Anterior cingulate cortex (tissue), 58 donors: ENCODE measurements around the gene MRPL12.

ENCODE experiments used
- DNase-seq, 58 donors: peaks; one replicate each; lab custom pipeline; 2025; lab: John Stamatoyannopoulos, UW

The MRPL12 gene

GRCh38 chr17:81715107-81715871, 12.1 kb downstream of the MRPL12 start:
- no peak for DNase-seq

DNA sequence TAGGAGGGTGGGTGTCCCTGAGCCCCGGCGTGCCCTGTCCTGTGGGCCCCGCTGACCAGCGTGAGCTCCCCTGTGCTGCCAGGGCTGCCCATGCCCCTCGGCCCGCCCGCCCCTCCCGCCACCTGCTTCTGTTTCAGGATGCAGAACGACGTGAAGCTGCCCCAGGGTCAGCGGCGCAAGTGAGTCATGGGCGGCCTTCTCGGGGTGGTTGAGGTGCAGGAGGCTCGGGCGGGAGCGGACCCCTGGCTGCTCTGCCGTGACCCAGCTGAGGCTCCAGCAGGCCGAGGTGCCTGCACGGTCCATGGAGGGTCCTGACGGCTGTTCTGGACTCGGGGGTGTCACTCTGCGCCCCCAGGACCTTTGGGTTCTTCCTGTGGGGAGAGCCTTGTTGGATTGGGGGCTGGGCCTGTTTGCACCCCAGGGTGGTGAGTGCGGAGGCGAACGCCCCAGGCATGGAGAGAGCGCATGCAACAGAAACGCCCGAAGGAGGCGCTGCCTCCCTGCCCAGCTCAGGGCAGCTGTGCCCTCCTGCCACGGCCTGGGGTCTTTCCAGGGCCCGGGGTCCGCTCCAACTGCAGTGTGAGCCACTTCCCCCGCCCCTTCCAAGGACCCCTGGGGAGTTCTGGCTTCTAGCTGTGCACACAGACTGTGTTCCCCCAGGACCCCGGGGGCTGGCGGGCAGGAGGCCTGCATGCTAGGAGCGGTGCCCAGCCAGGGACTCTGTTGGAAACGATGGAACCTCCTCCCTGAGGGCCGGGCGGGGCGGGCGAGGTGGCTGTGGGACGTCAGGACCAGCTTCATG, 12.9 kb downstream of the MRPL12 start:
- no peak for DNase-seq

- no peak for DNase-seq
Observed at GRCh38 chr17:81716674-81716996, 13.5 kb downstream of the MRPL12 start.

DNA sequence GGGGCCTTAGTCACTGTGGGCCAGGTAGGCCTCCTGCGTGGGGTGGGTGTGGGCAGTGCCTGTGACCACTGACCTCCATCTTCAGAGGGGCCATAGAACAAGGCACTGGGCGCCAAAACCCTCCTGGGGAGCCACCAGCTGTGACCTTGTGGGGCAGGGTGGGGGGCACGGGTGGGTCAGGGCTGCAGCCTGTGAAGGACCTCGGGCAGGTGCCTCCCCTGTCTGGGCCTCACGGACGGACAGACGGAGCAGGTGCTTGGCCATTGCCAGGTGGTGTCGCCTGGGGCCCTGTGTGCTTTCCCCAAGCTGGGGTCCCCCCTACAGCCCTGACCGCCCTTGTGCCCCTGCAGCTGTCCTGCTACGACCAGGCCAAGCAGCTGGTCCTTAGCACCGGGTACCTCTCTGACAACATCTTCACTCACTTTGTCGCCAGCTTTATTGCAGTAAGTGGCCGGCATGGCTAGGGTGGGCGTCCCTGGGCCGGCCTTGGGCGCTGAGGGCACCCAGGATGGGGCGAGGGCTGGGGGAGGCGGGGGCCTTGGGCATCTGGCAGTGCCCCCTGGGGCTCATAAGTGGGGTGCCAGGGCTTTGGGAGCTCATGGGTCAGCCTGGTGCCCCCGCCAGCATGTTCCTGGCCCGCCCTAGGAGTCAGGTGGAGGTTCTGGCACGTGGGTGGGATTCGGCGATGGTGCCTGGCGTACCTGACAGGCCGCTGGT, 14.0 kb downstream of the MRPL12 start:
- DNase-seq: no peak

DNA sequence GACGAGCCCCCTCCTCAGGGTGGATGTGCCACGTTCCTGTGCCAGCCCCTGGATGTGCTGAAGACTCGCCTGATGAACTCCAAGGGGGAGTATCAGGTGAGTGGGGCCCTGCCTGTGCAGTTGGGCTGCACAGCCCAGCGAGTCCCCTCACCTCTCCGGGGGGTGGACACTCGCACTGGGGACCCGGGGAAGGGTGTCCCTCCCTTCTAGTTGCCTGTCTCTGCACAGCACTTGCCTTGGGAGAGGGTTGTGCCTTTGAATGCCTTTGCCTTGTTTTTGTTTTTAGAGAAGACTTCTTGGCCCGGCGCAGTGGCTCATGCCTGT, 14.6 kb downstream of the MRPL12 start:
- DNase-seq: no peak

- DNase-seq: peak in 29 of 58 donors; percentile 15 to 71 (median 34)
Observed at GRCh38 chr17:81719410-81720266, 16.5 kb downstream of the MRPL12 start.

DNA sequence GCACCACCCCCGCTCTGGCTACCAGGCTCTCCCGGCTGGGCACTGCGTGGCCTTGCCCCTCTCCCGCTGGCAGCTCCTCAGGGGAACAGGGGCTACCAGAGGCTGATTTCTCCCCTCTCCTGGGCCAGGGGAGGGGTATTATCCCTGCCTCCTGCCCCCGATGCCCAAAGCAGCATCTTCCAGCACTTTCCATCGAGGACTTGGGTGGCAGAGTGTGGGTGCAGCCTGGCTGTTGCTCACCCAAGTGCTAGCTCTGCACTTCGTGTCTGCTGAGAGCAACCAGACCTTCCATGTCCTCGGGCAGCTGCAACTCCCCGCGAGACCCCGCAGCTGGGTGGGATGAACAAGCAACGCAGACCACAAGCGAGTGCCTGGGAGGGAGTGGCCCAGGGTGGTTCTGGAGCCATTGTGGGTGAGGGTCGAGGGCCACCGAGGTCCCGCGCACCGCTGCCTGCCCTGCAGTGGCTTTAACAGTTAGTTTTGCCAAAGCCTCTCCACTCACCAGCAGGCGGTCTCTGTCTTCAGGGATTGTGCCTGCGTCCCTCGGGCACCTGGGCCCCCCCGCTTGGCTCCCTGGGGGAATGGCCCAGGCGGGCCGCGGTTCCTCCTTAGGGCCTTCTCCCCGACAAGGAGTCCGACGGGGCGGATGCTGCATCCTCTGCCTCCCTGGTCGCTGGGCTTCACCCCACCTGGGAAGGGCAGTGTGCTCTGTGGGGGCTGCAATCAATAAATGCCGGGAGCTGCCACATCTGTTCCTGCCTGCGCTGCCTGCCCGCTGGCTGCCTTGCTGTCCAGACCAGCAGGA, 17.3 kb downstream of the MRPL12 start:
- no peak for DNase-seq

- peak in 34 of 58 donors; percentile 13 to 67 (median 38) for DNase-seq
Observed at GRCh38 chr17:81722184-81723120, 19.3 kb downstream of the MRPL12 start.

GRCh38 chr17:81723651-81724209, 20.6 kb downstream of the MRPL12 start:
- DNase-seq: no peak

GRCh38 chr17:81725439-81725838, 22.3 kb downstream of the MRPL12 start:
- no peak for DNase-seq

DNA sequence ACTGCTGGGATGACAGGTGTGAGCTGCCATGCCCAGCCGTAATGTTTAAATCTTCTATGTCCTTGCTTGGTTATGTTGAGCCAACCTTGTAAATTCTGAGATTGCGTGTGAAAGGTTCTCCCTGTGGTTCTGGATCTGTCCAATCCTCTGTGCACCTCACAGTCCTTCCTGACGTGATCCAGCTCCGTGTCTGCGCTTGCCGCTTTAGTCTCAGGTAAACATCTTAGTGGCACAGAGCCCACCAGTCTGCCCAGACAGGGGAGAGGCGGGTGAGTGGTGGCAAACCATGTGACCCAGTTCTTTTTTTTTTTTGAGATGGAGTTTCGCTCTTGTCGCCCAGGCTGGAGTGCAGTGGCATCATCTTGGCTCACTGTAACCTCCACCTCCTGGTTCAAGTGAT, 22.8 kb downstream of the MRPL12 start:
- no peak for DNase-seq

- no peak for DNase-seq
Observed at GRCh38 chr17:81727324-81728031, 24.3 kb downstream of the MRPL12 start.

DNA sequence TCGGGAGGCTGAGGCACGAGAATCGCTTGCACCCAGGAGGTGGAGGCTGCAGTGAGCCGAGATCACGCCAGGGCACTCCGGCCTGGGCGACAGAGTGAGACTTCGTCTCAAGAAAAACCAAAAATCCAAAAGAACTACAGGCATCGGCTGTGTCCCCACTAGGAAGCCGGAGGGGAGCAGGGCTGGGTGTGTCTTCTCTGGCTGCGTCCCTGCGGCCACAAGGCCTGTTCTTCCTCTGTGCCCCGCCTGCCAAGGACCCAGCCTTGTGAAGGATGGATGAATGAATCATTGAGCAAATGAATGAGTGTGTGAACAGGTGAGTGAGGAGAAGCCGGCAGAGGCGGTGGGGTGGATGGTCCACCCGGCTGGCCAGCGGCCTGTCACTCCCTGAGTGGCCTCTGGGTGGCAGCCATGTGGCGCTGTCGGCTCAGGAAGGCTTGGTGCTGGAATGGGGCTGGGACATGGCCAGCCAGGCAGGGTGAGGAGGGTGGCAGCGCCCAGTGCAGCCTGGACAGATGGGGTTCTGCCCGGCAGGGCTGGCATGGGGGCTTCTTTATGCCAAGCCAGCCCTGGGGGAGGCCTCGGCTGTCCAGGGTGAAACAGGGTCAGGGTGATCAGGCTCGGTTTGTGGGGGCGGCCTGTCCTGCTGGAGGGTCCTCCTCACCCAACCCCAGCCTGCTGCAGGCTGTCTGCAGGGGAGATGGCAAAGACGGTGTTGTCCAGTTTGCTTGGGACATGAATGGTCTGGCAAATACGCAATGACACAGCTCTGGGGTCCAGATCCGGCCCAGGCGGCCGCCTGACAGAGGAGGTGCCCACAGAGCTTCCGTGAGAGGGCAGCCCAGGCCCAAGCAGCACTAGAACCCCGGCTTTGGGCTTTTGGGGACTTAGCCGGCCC, 30.6 kb downstream of the MRPL12 start:
- peak in 56 of 58 donors; percentile 18 to 86 (median 65) for DNase-seq

GRCh38 chr17:81734405-81735263, 31.5 kb downstream of the MRPL12 start:
- peak in 1 of 58 donors; percentile 17 for DNase-seq
